Astrocyte (in vitro differentiated cells and primary cell): Measurements from ENCODE around the gene PCLO.

Source experiments
- CTCF ChIP-seq: IDR thresholded peaks from 2 replicates; pipeline ENCODE4 v1.5.1; 2011; ENCODE audit warnings: low read depth, mild to moderate bottlenecking, inconsistent platforms, low read length, moderate library complexity; ENCODE audit not compliant: insufficient read depth
- EZH2 ChIP-seq: IDR thresholded peaks from 2 replicates; pipeline ENCODE4 v1.6.1; 2012; ENCODE audit warnings: mild to moderate bottlenecking, low read length, inconsistent platforms; ENCODE audit not compliant: insufficient read depth

- no peak for TF ChIP-seq CTCF
- no peak for TF ChIP-seq EZH2
These were observed 146.8 kb downstream of the PCLO start for GRCh38 chr7:83015916-83016315.
